AG04449 (cell line): ENCODE data around the gene PRDM16.

Experiments
- CTCF ChIA-PET: fragments of 350-600 bp; formaldehyde crosslinking; extraction: SDS; loops from one replicate; lab custom pipeline; 2021; ENCODE audit warnings: antibody characterized with exemption; lab: Yijun Ruan, JAX
- POLR2A ChIA-PET: fragments of 400-600, 350-600 bp; formaldehyde crosslinking; extraction: SDS; loops from one replicate; lab custom pipeline; 2020; ENCODE audit warnings: antibody characterized with exemption, inconsistent platforms; lab: Yijun Ruan, JAX
- DNase-seq: peaks from one replicate; pipeline ENCODE4 v3.0.0-alpha.2; 2010; ENCODE audit warnings: low read depth, low spot score
- H3K4me3 ChIP-seq: 2 replicates; pipeline ENCODE4 v1.5.1; 2011; ENCODE audit warnings: low read depth, mild to moderate bottlenecking, control low read depth, low read length
- CTCF ChIP-seq: IDR thresholded peaks from one replicate; pipeline ENCODE4 v1.5.1; 2011; ENCODE audit warnings: mild to moderate bottlenecking, moderate library complexity, low read length, control low read depth, inconsistent platforms; ENCODE audit not compliant: insufficient read depth; ENCODE audit errors: missing control alignments

PRDM16 gene

GRCh38 chr1:3331564-3331963 is 262.6 kb downstream of the PRDM16 start:
- DNase-seq, result no peak
- ChIA-PET CTCF (no interaction called here), POLR2A (no interaction called here)
- no peak overlapping the region for H3K4me3 ChIP-seq
- TF ChIP-seq CTCF, result no peak

- DNase-seq, result no peak
- ChIA-PET CTCF (no interaction called here), POLR2A (no interaction called here)
- no peak overlapping the region for H3K4me3 ChIP-seq
- no peak for TF ChIP-seq CTCF
Measured at GRCh38 chr1:3332043-3332442, 263.0 kb downstream of the PRDM16 start.

- CTCF ChIA-PET, result interaction anchor here (0.9 kb wide), 1 partner anchor 12 kb away, joined by 3 read pairs; no protein-coding TSS in a partner anchor
- no peak for DNase-seq
- POLR2A ChIA-PET, result no interaction called here
- H3K4me3 ChIP-seq, result no peak overlapping the region
- TF ChIP-seq CTCF, result no peak
Measured at GRCh38 chr1:3332662-3333061, 263.7 kb downstream of the PRDM16 start.

GRCh38 chr1:3333903-3334302 is 264.9 kb downstream of the PRDM16 start:
- no peak for TF ChIP-seq CTCF
- DNase-seq, result no peak
- no peak overlapping the region for H3K4me3 ChIP-seq
- POLR2A ChIA-PET, result no interaction called here
- CTCF ChIA-PET, result no interaction called here

GRCh38 chr1:3334366-3334765 is 265.4 kb downstream of the PRDM16 start:
- POLR2A ChIA-PET, result no interaction called here

More at GRCh38 chr1:3334366-3334765, 265.4 kb downstream of the PRDM16 start:
- TF ChIP-seq CTCF, result no peak
- CTCF ChIA-PET, result no interaction called here
- H3K4me3 ChIP-seq, result no peak overlapping the region
- DNase-seq, result no peak
